Measurements from ENCODE around the gene PSMD3.

DNA sequence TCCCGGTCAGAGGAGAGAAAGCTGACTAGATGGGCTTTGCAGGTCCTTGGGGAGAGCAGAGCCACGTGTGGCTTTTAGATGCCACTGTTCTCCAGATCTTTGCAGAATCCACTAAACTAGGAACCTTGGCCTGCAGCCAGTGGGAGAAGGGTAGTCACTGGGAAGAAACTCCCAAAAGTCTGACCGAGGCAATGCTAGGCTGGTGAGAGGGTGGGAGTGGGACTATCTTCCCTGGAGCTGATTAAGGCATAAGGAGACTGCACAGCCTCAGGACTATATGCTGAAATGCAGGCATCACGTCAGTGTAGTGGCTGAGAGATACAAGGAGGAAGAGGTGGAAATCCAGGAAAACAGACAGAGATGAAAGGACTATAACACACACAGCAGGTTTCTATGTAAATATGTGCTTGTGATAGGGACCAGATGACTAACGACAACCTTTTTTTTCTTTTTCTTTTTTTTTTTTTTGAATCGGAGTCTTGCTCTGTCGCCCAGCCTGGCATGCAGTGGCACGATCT is 20.0 kb upstream of the PSMD3 start:
- TF ChIP-seq NFIC (IDR thresholded peaks at IDR 0.05) = no peak
- TF ChIP-seq, protein P1, sequence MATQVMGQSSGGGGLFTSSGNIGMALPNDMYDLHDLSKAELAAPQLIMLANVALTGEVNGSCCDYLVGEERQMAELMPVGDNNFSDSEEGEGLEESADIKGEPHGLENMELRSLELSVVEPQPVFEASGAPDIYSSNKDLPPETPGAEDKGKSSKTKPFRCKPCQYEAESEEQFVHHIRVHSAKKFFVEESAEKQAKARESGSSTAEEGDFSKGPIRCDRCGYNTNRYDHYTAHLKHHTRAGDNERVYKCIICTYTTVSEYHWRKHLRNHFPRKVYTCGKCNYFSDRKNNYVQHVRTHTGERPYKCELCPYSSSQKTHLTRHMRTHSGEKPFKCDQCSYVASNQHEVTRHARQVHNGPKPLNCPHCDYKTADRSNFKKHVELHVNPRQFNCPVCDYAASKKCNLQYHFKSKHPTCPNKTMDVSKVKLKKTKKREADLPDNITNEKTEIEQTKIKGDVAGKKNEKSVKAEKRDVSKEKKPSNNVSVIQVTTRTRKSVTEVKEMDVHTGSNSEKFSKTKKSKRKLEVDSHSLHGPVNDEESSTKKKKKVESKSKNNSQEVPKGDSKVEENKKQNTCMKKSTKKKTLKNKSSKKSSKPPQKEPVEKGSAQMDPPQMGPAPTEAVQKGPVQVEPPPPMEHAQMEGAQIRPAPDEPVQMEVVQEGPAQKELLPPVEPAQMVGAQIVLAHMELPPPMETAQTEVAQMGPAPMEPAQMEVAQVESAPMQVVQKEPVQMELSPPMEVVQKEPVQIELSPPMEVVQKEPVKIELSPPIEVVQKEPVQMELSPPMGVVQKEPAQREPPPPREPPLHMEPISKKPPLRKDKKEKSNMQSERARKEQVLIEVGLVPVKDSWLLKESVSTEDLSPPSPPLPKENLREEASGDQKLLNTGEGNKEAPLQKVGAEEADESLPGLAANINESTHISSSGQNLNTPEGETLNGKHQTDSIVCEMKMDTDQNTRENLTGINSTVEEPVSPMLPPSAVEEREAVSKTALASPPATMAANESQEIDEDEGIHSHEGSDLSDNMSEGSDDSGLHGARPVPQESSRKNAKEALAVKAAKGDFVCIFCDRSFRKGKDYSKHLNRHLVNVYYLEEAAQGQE (IDR thresholded peaks at IDR 0.05; ENCODE audit: low read depth) = no peak
- TF ChIP-seq YY1 (IDR thresholded peaks at IDR 0.05; ENCODE audit: low read depth) = no peak
- no peak for TF ChIP-seq ZBTB7A (IDR thresholded peaks at IDR 0.05; ENCODE audit: low read depth)
- TF ChIP-seq TEAD4 (IDR thresholded peaks at IDR 0.05) = no peak
- no peak for TF ChIP-seq EP300 (IDR thresholded peaks at IDR 0.05; ENCODE audit: borderline replicate concordance)
- no peak for TF ChIP-seq TAF1 (IDR thresholded peaks at IDR 0.05; ENCODE audit: low read depth)
- no peak for TF ChIP-seq TCF12 (IDR thresholded peaks at IDR 0.05; ENCODE audit: low read depth)
- no peak for TF ChIP-seq FOXM1 (IDR thresholded peaks at IDR 0.05; ENCODE audit: borderline replicate concordance, low read depth)
- TF ChIP-seq RAD21 (IDR thresholded peaks at IDR 0.05; ENCODE audit: low read depth) = no peak
- TF ChIP-seq, protein P2, sequence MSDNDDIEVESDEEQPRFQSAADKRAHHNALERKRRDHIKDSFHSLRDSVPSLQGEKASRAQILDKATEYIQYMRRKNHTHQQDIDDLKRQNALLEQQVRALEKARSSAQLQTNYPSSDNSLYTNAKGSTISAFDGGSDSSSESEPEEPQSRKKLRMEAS (IDR thresholded peaks at IDR 0.05) = no peak

All from Ishikawa (cell line).